Ecto neural progenitor cell (in vitro differentiated cells): Measurements from ENCODE around the gene CAB39L.

Source experiments
- DNase-seq: peaks from one replicate; pipeline ENCODE4 v3.0.0-alpha.2; 2018; ENCODE audit warnings: low spot score

CAB39L gene

GRCh38 chr13:49441846-49442245 is 2.0 kb downstream of the CAB39L start:
- DNase-seq = no peak

- no peak for DNase-seq
Measured at GRCh38 chr13:49441312-49441711, 2.6 kb downstream of the CAB39L start.

GRCh38 chr13:49439609-49440008 is 4.3 kb downstream of the CAB39L start:
- no peak for DNase-seq

GRCh38 chr13:49437705-49438104 is 6.2 kb downstream of the CAB39L start:
- DNase-seq = no peak

- no peak for DNase-seq
Measured at GRCh38 chr13:49436890-49437289, 7.0 kb downstream of the CAB39L start.

GRCh38 chr13:49435992-49436391 is 7.9 kb downstream of the CAB39L start:
- no peak for DNase-seq

GRCh38 chr13:49429121-49429520 is 14.7 kb downstream of the CAB39L start:
- no peak for DNase-seq

- DNase-seq = no peak
Measured at GRCh38 chr13:49428041-49428763, 15.7 kb downstream of the CAB39L start.

- no peak for DNase-seq
Measured at GRCh38 chr13:49424011-49424560, 19.8 kb downstream of the CAB39L start.

- no peak for DNase-seq
Measured at GRCh38 chr13:49421391-49421790, 22.5 kb downstream of the CAB39L start.

GRCh38 chr13:49419276-49419675 is 24.6 kb downstream of the CAB39L start:
- DNase-seq = no peak

GRCh38 chr13:49418206-49418605 is 25.7 kb downstream of the CAB39L start:
- DNase-seq = no peak

GRCh38 chr13:49417161-49417560 is 26.7 kb downstream of the CAB39L start:
- no peak for DNase-seq

GRCh38 chr13:49412749-49413148 is 31.1 kb downstream of the CAB39L start:
- no peak for DNase-seq

GRCh38 chr13:49411353-49411752 is 32.5 kb downstream of the CAB39L start:
- DNase-seq = no peak

- no peak for DNase-seq
Measured at GRCh38 chr13:49410477-49410876, 33.4 kb downstream of the CAB39L start.

- no peak for DNase-seq
Measured at GRCh38 chr13:49410006-49410405, 33.9 kb downstream of the CAB39L start.

GRCh38 chr13:49409008-49409407 is 34.9 kb downstream of the CAB39L start:
- DNase-seq = no peak

GRCh38 chr13:49407936-49408335 is 35.9 kb downstream of the CAB39L start:
- DNase-seq = no peak

- DNase-seq = no peak
Measured at GRCh38 chr13:49407068-49407467, 36.8 kb downstream of the CAB39L start.

GRCh38 chr13:49404703-49405020 is 39.2 kb downstream of the CAB39L start:
- no peak for DNase-seq

- no peak for DNase-seq
Measured at GRCh38 chr13:49403996-49404702, 39.7 kb downstream of the CAB39L start.
